A549 (cell line): ENCODE data around the gene SMIM32.

Experiments
- CEBPB ChIP-seq, 2 experiments: fragments of >200 bp in 1 of 2; sonication (Bioruptor Twin) in 1 of 2; formaldehyde crosslinking in 1 of 2; IDR thresholded peaks; 2 replicates each; pipeline ENCODE4 v1.6.1; 2012 to 2016
- KDM1A ChIP-seq: fragments of 200-600 bp; sonication (generic); IDR thresholded peaks from 2 replicates; pipeline ENCODE4 v1.6.1; 2016; ENCODE audit warnings: low read depth, mild to moderate bottlenecking

GRCh38 chr5:136242136-136242535 lies 49.2 kb upstream of the SMIM32 start:
- TF ChIP-seq CEBPB (IDR thresholded peaks at IDR 0.05): no peak
- no peak for TF ChIP-seq KDM1A
